HepG2 (cell line): ENCODE measurements around the gene LAMB2.

Experiments
- FOXP1 ChIP-seq, 2 experiments: fragments of 450-650 bp in 1 of 2; IDR thresholded peaks; 2 replicates each; pipeline ENCODE4 v1.6.1; 2017 to 2018; ENCODE audit warnings: antibody characterized with exemption in 1 of 2
- HCFC1 ChIP-seq: fragments of 150-350 bp; IDR thresholded peaks from 2 replicates; pipeline ENCODE4 v1.6.1; 2014; ENCODE audit warnings: low read depth, low read length
- MAFF ChIP-seq: IDR thresholded peaks from 2 replicates; pipeline ENCODE4 v1.6.1; 2011; ENCODE audit warnings: low read depth, low read length, improper control_type of control experiment
- POLR2AphosphoS5 ChIP-seq: IDR thresholded peaks from 2 replicates; pipeline ENCODE4 v1.6.1; 2012; ENCODE audit warnings: low read depth, low read length
- PRPF4 ChIP-seq: fragments of 200-400 bp; formaldehyde crosslinking; IDR thresholded peaks from 2 replicates; pipeline ENCODE4 v1.6.1; 2016; ENCODE audit warnings: low read length, low read depth; ENCODE audit not compliant: poor library complexity, severe bottlenecking
- ZNF747 ChIP-seq: sonication (generic); formaldehyde crosslinking; IDR thresholded peaks from 2 replicates; pipeline ENCODE4 v1.8.1; 2023; ENCODE audit warnings: missing genetic modification reagents, mild to moderate bottlenecking, borderline replicate concordance
- ZNF841 ChIP-seq: sonication (generic); formaldehyde crosslinking; IDR thresholded peaks from 2 replicates; pipeline ENCODE4 v1.8.1; 2023; ENCODE audit warnings: missing genetic modification reagents, borderline replicate concordance
- TF ChIP-seq, protein P1 (sequence below): IDR thresholded peaks from 2 replicates; pipeline ENCODE4 v1.6.1; 2016

DNA sequence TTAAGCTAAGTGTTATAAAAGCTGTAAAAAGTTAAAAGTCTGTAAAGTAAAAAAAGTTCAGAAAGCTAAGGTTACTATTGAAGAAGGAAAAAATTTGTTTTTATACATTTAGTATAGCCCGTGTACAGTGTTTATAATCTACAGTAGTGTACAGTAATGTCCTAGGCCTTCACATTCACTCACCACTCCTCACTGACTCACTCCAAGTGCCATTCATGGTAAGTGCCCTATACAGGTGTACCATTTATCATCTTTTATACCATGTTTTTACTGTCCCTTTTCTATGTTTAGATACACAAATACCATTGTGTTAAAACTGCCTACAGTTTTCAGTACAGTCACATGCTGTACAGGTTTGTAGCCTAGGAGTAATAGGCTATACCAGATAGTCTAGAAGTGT lies 24.4 kb upstream of the LAMB2 start:
- no peak for TF ChIP-seq PRPF4
- no peak for TF ChIP-seq ZNF747 (CRISPR knock-in tag)
- TF ChIP-seq POLR2AphosphoS5 = no peak
- TF ChIP-seq ZNF841 (CRISPR knock-in tag) = no peak
- TF ChIP-seq MAFF = no peak
- TF ChIP-seq HCFC1 = no peak
- TF ChIP-seq, protein P1, sequence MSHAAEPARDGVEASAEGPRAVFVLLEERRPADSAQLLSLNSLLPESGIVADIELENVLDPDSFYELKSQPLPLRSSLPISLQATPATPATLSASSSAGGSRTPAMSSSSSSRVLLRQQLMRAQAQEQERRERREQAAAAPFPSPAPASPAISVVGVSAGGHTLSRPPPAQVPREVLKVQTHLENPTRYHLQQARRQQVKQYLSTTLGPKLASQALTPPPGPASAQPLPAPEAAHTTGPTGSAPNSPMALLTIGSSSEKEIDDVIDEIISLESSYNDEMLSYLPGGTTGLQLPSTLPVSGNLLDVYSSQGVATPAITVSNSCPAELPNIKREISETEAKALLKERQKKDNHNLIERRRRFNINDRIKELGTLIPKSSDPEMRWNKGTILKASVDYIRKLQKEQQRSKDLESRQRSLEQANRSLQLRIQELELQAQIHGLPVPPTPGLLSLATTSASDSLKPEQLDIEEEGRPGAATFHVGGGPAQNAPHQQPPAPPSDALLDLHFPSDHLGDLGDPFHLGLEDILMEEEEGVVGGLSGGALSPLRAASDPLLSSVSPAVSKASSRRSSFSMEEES (CRISPR knock-in tag) = no peak
- no peak for TF ChIP-seq FOXP1 (IDR thresholded peaks at IDR 0.05)
- TF ChIP-seq FOXP1 (CRISPR knock-in tag; IDR thresholded peaks at IDR 0.05) = no peak
